Lung (tissue), 12 donors: ENCODE results near the gene CKAP2L. TPM values are rescaled to one million over a fixed set of nuclear protein-coding genes. Genes with fewer than 3 reads are reported as not detected.
"Not testable (repeated sequence)": the region's sequence is repeated elsewhere in the genome, so short reads cannot be mapped to it uniquely, and the experiment has no call there.

Experiments used
- ATAC-seq: fragments of 200-7000 bp; cut with Tn5 transposase; one replicate; pipeline ENCODE4 v1.9.1; 2020; ENCODE audit warnings: moderate number of reproducible peaks; ENCODE audit not compliant: insufficient read depth, low FRiP score
- DNase-seq, 3 donors: peaks; one replicate each; pipeline ENCODE4 v3.0.0-alpha.2; 2013 to 2017
- H3K27ac ChIP-seq, 2 donors: one replicate each; pipeline ENCODE4 v1.5.1; 2013; ENCODE audit warnings: mild to moderate bottlenecking in 2 of 2, moderate library complexity in 2 of 2, control low read depth in 1 of 2, inconsistent platforms in 1 of 2, low read depth in 1 of 2, low read length in 1 of 2
- H3K27me3 ChIP-seq, 3 donors: one replicate each; pipeline ENCODE4 v1.5.1; 2013; ENCODE audit warnings: low read length in 2 of 3; ENCODE audit not compliant: control insufficient read depth in 3 of 3, insufficient read depth in 3 of 3
- H3K36me3 ChIP-seq, 4 donors: one replicate each; pipeline ENCODE4 v1.5.1; 2013; ENCODE audit warnings: low read length in 4 of 4, mild to moderate bottlenecking in 1 of 4, moderate library complexity in 1 of 4; ENCODE audit not compliant: control insufficient read depth in 4 of 4, insufficient read depth in 4 of 4
- H3K4me1 ChIP-seq, 5 donors: one replicate each; pipeline ENCODE4 v1.5.1; 2013; ENCODE audit warnings: low read length in 5 of 5, mild to moderate bottlenecking in 2 of 5, moderate library complexity in 1 of 5; ENCODE audit not compliant: control insufficient read depth in 5 of 5, insufficient read depth in 5 of 5
- H3K4me3 ChIP-seq: one replicate; pipeline ENCODE4 v1.5.1; 2013; ENCODE audit warnings: mild to moderate bottlenecking, control low read depth, moderate library complexity
- H3K9ac ChIP-seq, 2 donors: one replicate each; pipeline ENCODE4 v1.5.1; 2013; ENCODE audit warnings: low read length in 2 of 2, control low read depth in 1 of 2; ENCODE audit not compliant: insufficient read depth in 1 of 2
- H3K9me3 ChIP-seq, 4 donors: one replicate each; pipeline ENCODE4 v1.5.1; 2013; ENCODE audit warnings: low read length in 3 of 4, mild to moderate bottlenecking in 1 of 4, moderate library complexity in 1 of 4; ENCODE audit not compliant: control insufficient read depth in 4 of 4, insufficient read depth in 3 of 4
- WGBS, 2 donors: extraction: QIAGEN DNeasy Blood & Tissue Kit; methylation state at CpG; one replicate each; pipeline ENCODE4 v1.1.7; 2013; 5-methylcytosine and 5-hydroxymethylcytosine counted together
- polyA plus RNA-seq, 2 donors: library from polyadenylated mRNA; stranded (reverse); fragments of 200-250 nt; gene quantifications; one replicate each; pipeline ENCODE4 v1.2.1, GENCODE V29; 2013
- total RNA-seq, 2 donors: library from RNA; depleted of rRNA in 1 of 2; stranded (reverse); fragments of >200 nt in 1 of 2; gene quantifications; one replicate each; pipeline ENCODE4 v1.2.1, GENCODE V29; 2014 to 2021
- TF ChIP-seq, protein P1 (sequence below): IDR thresholded peaks from 2 replicates; pipeline ENCODE4 v1.5.1; 2012; ENCODE audit warnings: mild to moderate bottlenecking; ENCODE audit errors: control extremely low read depth, extremely low read depth
- donor health status: control.
- donor health status: control.
- donor health status: Bipolar disorder and iron deficiency.
- donor health status: healthy.
- donor health status: DM: yes; HTN: yes; CAD: no.

Gene CKAP2L
- total and polyA plus RNA-seq, 4 donors: 0.48 to 4.0 (median 0.61) TPM

DNA sequence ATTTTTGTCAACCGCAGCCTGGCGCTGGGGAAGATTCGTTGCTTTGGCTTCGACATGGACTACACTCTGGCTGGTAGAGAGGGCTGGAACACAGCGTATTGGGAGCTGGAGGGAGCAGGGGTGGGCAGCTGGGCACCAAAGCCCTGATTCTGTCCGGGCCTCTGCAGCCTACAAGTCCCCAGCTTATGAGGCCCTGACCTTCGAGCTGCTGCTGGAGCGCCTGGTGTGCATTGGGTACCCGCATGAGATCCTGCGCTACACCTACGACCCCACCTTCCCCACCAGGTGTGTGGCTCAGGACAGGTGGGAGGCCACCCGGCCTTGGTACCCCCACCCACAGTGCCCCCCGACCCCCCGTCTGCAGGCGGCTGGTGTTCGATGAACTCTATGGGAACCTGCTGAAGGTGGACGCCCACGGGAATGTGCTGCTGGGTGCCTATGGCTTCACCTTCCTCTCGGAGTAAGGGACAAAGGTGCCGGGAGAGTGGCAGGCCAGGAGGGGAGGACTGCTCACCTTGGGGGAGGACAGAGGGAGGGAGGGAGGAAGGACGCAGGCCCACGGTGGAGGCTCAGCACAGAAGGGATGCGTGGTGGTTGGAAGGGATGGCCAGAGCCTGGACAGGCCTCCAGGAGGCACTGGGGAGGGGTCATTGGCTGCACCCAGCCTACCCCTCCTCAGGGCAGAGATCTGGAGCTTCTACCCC is 42.4 kb downstream of the CKAP2L start:
- Histone ChIP-seq H3K4me3 (no peak overlapping the region), H3K4me1 (no peaks in the 10 kb centered on the region), H3K36me3 (no peaks in the 10 kb centered on the region), H3K9me3 (no peaks in the 10 kb centered on the region), H3K27ac (no peak overlapping the region), H3K27me3 (no peaks in the 10 kb centered on the region), H3K9ac (no peak overlapping the region)
- DNase-seq: no peak
- ATAC-seq: no peak
- 91 to 92% methylated on average over 23 of the region's 23 CpGs for WGBS, 2 donors
- TF ChIP-seq, protein P1, sequence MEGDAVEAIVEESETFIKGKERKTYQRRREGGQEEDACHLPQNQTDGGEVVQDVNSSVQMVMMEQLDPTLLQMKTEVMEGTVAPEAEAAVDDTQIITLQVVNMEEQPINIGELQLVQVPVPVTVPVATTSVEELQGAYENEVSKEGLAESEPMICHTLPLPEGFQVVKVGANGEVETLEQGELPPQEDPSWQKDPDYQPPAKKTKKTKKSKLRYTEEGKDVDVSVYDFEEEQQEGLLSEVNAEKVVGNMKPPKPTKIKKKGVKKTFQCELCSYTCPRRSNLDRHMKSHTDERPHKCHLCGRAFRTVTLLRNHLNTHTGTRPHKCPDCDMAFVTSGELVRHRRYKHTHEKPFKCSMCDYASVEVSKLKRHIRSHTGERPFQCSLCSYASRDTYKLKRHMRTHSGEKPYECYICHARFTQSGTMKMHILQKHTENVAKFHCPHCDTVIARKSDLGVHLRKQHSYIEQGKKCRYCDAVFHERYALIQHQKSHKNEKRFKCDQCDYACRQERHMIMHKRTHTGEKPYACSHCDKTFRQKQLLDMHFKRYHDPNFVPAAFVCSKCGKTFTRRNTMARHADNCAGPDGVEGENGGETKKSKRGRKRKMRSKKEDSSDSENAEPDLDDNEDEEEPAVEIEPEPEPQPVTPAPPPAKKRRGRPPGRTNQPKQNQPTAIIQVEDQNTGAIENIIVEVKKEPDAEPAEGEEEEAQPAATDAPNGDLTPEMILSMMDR: no peak

DNA sequence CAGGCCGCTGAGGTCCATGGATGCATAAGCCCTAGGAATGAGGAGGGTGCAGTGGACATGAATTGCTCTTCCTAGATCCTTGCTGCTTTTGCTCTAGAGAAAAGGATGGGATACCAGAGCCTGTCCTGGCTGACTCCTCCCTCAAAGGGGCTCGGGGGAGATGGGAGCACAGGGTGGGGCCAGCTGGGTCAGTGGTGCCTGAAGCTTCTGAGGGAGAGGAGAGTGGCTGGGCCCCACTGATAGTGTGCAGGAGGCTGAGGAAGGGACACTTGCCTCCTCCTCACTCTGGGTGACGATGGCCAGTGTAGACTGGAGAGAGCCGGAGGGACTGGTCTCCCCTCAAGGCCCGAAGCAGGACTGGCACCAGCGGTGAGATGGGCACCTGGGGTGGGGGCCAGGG is 43.6 kb downstream of the CKAP2L start, which contains the start of gene NT5DC4:
NT5DC4 (plus strand) TSS at position 236 of the 400 bp plus-strand sequence; CDS start at position 296, 60 bp downstream.
- no peak for DNase-seq
- TF ChIP-seq, protein P1: no peak
- no peaks in the 10 kb centered on the region for H3K4me1 ChIP-seq
- no peaks in the 10 kb centered on the region for H3K27me3 ChIP-seq
- no peak within 1 kb of the TSS for H3K27ac ChIP-seq
- H3K4me3 ChIP-seq: no peak within 1 kb of the TSS
- no peak for ATAC-seq
- H3K36me3 ChIP-seq: no peaks in the 10 kb centered on the region
- no peak within 1 kb of the TSS for H3K9ac ChIP-seq
- H3K9me3 ChIP-seq: no peaks in the 10 kb centered on the region
- WGBS, 2 donors: 88 to 93% methylated on average over 6 of the region's 6 CpGs

DNA sequence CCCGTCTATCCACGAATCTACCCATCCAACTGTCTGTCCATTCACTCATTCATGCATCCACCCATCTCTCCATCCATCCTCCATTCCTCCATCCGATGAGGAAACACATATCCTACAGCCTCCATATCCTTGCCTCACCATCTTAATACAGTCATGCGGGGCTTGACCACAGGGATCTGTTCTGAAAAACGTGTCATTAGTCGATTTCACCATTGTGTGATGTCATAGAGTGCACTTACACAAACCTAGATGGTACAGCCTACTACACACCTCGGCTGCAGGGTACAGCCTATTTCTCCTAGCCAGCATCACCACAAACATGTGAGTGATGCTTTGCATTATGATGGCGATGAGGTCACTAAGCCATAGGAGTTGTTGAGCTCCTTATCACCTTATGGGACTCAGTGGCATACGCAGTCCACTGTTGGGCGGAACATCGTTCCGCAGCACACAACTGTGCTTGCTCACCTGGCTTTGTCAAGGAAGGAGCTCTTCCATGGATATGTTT is 45.5 kb downstream of the CKAP2L start:
- H3K9me3 ChIP-seq: no peaks in the 10 kb centered on the region
- TF ChIP-seq, protein P1: no peak
- H3K27ac ChIP-seq: no peak overlapping the region
- H3K27me3 ChIP-seq: no peaks in the 10 kb centered on the region
- H3K4me1 ChIP-seq: no peaks in the 10 kb centered on the region
- DNase-seq (no peak), ATAC-seq (no peak)
- H3K4me3 ChIP-seq: no peak overlapping the region
- H3K9ac ChIP-seq: no peak overlapping the region
- no peaks in the 10 kb centered on the region for H3K36me3 ChIP-seq
- 72 to 86% methylated on average over 12 of the region's 12 CpGs for WGBS, 2 donors

DNA sequence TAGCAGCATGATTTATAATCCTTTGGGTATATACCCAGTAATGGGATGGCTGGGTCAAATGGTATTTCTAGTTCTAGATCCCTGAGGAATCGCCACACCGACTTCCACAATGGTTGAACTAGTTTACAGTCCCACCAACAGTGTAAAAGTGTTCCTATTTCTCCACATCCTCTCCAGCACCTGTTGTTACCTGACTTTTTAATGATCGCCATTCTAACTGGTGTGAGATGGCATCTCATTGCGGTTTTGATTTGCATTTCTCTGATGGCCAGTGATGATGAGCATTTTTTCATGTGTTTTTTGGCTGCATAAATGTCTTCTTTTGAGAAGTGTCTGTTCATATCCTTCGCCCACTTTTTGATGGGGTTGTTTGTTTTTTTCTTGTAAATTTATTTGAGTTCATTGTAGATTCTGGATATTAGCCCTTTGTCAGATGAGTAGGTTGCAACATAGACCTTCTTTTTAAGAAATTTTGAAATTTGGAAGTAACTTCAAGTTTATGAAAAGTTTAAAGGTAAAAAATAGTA is 47.5 kb downstream of the CKAP2L start:
- not testable (repeated sequence) for H3K36me3 ChIP-seq, H3K9me3 ChIP-seq, H3K9ac ChIP-seq, H3K27me3 ChIP-seq, H3K4me1 ChIP-seq, DNase-seq, H3K27ac ChIP-seq, ATAC-seq, H3K4me3 ChIP-seq
- 88 to 92% methylated on average over 2 of the region's 5 CpGs for WGBS, 2 donors

DNA sequence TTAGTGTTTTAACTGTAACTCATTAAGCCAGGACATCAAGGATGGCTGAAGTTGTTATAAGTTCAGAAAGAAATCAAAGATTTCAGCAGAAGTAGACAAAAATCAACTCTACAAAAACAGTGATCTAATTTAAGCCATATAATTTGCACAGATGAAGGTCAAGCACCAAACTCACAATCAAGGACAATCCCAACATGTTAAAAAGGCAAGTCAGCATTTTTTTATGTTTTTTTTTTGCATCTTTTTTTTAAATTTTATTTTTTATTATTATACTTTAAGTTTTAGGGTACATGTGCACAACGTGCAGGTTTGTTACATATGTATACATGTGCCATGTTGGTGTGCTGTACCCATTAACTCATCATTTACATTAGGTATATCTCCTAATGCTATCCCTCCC is 48.3 kb downstream of the CKAP2L start:
- H3K27me3 ChIP-seq, H3K27ac ChIP-seq: not testable (repeated sequence)
- WGBS, 2 donors: 92 to 100% methylated on average over 1 of the region's 1 CpG

More for the DNA sequence above, 48.3 kb downstream of the CKAP2L start:
- H3K9me3 ChIP-seq, H3K4me3 ChIP-seq, H3K4me1 ChIP-seq, H3K9ac ChIP-seq, H3K36me3 ChIP-seq, DNase-seq, ATAC-seq: not testable (repeated sequence)
